Measurements from ENCODE around the gene LMNB1.

Gene LMNB1, protein sequence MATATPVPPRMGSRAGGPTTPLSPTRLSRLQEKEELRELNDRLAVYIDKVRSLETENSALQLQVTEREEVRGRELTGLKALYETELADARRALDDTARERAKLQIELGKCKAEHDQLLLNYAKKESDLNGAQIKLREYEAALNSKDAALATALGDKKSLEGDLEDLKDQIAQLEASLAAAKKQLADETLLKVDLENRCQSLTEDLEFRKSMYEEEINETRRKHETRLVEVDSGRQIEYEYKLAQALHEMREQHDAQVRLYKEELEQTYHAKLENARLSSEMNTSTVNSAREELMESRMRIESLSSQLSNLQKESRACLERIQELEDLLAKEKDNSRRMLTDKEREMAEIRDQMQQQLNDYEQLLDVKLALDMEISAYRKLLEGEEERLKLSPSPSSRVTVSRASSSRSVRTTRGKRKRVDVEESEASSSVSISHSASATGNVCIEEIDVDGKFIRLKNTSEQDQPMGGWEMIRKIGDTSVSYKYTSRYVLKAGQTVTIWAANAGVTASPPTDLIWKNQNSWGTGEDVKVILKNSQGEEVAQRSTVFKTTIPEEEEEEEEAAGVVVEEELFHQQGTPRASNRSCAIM

DNA sequence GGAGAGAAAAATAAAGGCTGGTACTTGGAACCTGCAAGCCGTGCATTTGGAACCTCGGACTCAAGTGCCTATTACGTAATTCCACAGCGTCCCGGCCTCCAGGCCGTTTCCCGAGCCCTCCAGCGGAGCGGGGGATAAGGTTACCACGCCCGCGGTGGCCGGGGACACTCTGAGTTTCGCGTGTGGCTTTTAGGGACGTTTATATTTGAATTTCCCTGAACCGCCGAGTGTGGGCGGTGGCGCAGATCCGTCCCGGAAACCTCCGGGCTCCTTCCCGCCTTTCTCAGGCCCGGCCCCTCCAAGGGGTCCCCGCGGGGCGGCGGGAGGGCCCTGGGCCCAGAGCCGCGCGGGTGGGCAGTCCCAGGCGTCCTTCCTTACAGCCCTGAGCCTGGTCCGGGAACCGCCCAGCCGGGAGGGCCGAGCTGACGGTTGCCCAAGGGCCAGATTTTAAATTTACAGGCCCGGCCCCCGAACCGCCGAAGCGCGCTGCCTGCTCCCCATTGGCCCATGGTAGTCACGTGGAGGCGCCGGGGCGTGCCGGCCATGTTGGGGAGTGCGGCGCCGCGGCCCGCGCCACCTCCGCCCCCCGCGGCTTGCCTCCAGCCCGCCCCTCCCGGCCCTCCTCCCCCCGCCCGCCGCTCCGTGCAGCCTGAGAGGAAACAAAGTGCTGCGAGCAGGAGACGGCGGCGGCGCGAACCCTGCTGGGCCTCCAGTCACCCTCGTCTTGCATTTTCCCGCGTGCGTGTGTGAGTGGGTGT is at the start of gene LMNB1:
LMNB1 (plus strand) TSS at position 638 of the 758 bp plus-strand sequence. CDS start 373 bp downstream, outside the sequence.
- Histone ChIP-seq H3K9me3 (ENCODE audit: control insufficient read depth, insufficient read depth, low read depth, low read length) (no peaks in the 10 kb centered on the region), H3K4me3 (ENCODE audit: low read depth, low read length) (peak within 1 kb of the TSS; percentile 90), H3K27ac (ENCODE audit: extremely low read depth, low read depth, low read length) (peak within 1 kb of the TSS; percentile 100), H3K4me1 (ENCODE audit: control insufficient read depth, insufficient read depth, low read length) (no peaks in the 10 kb centered on the region), H3K36me3 (ENCODE audit: control insufficient read depth in 2 of 2, insufficient read depth in 1 of 2, low read length in 2 of 2) (no peaks in the 10 kb centered on the region; a peak in 1 of 3 replicates)
- ChIA-PET CTCF (interaction anchor here (0.8 to 5.5 kb wide), 6 partner anchors 12 to 119 kb away, joined by 3 to 137 read pairs (median 4); no protein-coding TSS in a partner anchor), POLR2A (interaction anchor here (0.6 to 3.9 kb wide), 12 partner anchors 10 to 182 kb away, joined by 3 to 51 read pairs (median 8); partner anchors contain the start of gene ALDH7A1)
- TF ChIP-seq SETDB1 (IDR thresholded peaks at IDR 0.05; ENCODE audit: insufficient read length, low read length): peak; percentile 29
- no peak for TF ChIP-seq ZNF16 (tag by site-specific recombination; IDR thresholded peaks at IDR 0.05; ENCODE audit: low read depth)
- TF ChIP-seq ZNF423 (tag by site-specific recombination; IDR thresholded peaks at IDR 0.05): peak; percentile 85
- TF ChIP-seq, protein P1, sequence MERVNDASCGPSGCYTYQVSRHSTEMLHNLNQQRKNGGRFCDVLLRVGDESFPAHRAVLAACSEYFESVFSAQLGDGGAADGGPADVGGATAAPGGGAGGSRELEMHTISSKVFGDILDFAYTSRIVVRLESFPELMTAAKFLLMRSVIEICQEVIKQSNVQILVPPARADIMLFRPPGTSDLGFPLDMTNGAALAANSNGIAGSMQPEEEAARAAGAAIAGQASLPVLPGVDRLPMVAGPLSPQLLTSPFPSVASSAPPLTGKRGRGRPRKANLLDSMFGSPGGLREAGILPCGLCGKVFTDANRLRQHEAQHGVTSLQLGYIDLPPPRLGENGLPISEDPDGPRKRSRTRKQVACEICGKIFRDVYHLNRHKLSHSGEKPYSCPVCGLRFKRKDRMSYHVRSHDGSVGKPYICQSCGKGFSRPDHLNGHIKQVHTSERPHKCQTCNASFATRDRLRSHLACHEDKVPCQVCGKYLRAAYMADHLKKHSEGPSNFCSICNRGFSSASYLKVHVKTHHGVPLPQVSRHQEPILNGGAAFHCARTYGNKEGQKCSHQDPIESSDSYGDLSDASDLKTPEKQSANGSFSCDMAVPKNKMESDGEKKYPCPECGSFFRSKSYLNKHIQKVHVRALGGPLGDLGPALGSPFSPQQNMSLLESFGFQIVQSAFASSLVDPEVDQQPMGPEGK (tag by site-specific recombination; IDR thresholded peaks at IDR 0.05): peak; percentile 98
- peak; percentile 94 for TF ChIP-seq ZNF24 (tag by site-specific recombination; IDR thresholded peaks at IDR 0.05)
- TF ChIP-seq KLF7 (tag by site-specific recombination; IDR thresholded peaks at IDR 0.05; ENCODE audit: borderline replicate concordance): peak; percentile 98
- peak; percentile 86; the same call in 1 of the 2 replicates for TF ChIP-seq ZNF184 (tag by site-specific recombination; IDR thresholded peaks at IDR 0.05)
- no peak for TF ChIP-seq ZNF37A (tag by site-specific recombination; IDR thresholded peaks at IDR 0.05)
- 0 out of 2 replicates have a peak, but pooled peaks have one; percentile 25 for TF ChIP-seq ZBTB7A (tag by site-specific recombination; IDR thresholded peaks at IDR 0.05; ENCODE audit: low read depth)
- peak; percentile 94 for TF ChIP-seq ZFP69B (tag by site-specific recombination; IDR thresholded peaks at IDR 0.05)
- TF ChIP-seq, protein P2, sequence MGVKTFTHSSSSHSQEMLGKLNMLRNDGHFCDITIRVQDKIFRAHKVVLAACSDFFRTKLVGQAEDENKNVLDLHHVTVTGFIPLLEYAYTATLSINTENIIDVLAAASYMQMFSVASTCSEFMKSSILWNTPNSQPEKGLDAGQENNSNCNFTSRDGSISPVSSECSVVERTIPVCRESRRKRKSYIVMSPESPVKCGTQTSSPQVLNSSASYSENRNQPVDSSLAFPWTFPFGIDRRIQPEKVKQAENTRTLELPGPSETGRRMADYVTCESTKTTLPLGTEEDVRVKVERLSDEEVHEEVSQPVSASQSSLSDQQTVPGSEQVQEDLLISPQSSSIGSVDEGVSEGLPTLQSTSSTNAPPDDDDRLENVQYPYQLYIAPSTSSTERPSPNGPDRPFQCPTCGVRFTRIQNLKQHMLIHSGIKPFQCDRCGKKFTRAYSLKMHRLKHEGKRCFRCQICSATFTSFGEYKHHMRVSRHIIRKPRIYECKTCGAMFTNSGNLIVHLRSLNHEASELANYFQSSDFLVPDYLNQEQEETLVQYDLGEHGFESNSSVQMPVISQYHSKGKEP (tag by site-specific recombination; IDR thresholded peaks at IDR 0.05): peak; percentile 63
- TF ChIP-seq, protein P3, sequence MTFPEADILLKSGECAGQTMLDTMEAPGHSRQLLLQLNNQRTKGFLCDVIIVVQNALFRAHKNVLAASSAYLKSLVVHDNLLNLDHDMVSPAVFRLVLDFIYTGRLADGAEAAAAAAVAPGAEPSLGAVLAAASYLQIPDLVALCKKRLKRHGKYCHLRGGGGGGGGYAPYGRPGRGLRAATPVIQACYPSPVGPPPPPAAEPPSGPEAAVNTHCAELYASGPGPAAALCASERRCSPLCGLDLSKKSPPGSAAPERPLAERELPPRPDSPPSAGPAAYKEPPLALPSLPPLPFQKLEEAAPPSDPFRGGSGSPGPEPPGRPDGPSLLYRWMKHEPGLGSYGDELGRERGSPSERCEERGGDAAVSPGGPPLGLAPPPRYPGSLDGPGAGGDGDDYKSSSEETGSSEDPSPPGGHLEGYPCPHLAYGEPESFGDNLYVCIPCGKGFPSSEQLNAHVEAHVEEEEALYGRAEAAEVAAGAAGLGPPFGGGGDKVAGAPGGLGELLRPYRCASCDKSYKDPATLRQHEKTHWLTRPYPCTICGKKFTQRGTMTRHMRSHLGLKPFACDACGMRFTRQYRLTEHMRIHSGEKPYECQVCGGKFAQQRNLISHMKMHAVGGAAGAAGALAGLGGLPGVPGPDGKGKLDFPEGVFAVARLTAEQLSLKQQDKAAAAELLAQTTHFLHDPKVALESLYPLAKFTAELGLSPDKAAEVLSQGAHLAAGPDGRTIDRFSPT (tag by site-specific recombination; IDR thresholded peaks at IDR 0.05): peak; percentile 89; the same call in 1 of the 2 replicates
- TF ChIP-seq ZNF610 (tag by site-specific recombination; IDR thresholded peaks at IDR 0.05; ENCODE audit: borderline replicate concordance): peak; percentile 82; the same call in 1 of the 2 replicates
- peak; percentile 65; the same call in 1 of the 2 replicates for TF ChIP-seq TRIM28 (IDR thresholded peaks at IDR 0.05; ENCODE audit: borderline replicate concordance, low read length)
- peak; percentile 12; the same call in 1 of the 2 replicates for TF ChIP-seq OSR2 (tag by site-specific recombination; IDR thresholded peaks at IDR 0.05)
- TF ChIP-seq ZNF843 (tag by site-specific recombination; IDR thresholded peaks at IDR 0.05): peak; percentile 77; the same call in 1 of the 2 replicates
- TF ChIP-seq, protein P4, sequence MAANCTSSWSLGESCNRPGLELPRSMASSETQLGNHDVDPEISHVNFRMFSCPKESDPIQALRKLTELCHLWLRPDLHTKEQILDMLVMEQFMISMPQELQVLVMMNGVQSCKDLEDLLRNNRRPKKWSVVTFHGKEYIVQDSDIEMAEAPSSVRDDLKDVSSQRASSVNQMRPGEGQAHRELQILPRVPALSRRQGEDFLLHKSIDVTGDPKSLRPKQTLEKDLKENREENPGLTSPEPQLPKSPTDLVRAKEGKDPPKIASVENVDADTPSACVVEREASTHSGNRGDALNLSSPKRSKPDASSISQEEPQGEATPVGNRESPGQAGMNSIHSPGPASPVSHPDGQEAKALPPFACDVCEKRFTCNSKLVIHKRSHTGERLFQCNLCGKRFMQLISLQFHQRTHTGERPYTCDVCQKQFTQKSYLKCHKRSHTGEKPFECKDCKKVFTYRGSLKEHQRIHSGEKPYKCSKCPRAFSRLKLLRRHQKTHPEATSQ (tag by site-specific recombination; IDR thresholded peaks at IDR 0.05): peak; percentile 9; the same call in 1 of the 2 replicates
- TF ChIP-seq, protein P5, sequence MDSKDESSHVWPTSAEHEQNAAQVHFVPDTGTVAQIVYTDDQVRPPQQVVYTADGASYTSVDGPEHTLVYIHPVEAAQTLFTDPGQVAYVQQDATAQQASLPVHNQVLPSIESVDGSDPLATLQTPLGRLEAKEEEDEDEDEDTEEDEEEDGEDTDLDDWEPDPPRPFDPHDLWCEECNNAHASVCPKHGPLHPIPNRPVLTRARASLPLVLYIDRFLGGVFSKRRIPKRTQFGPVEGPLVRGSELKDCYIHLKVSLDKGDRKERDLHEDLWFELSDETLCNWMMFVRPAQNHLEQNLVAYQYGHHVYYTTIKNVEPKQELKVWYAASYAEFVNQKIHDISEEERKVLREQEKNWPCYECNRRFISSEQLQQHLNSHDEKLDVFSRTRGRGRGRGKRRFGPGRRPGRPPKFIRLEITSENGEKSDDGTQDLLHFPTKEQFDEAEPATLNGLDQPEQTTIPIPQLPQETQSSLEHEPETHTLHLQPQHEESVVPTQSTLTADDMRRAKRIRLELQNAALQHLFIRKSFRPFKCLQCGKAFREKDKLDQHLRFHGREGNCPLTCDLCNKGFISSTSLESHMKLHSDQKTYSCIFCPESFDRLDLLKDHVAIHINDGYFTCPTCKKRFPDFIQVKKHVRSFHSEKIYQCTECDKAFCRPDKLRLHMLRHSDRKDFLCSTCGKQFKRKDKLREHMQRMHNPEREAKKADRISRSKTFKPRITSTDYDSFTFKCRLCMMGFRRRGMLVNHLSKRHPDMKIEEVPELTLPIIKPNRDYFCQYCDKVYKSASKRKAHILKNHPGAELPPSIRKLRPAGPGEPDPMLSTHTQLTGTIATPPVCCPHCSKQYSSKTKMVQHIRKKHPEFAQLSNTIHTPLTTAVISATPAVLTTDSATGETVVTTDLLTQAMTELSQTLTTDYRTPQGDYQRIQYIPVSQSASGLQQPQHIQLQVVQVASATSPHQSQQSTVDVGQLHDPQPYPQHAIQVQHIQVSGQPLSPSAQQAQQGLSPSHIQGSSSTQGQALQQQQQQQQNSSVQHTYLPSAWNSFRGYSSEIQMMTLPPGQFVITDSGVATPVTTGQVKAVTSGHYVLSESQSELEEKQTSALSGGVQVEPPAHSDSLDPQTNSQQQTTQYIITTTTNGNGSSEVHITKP (tag by site-specific recombination; IDR thresholded peaks at IDR 0.05): peak; percentile 69
- TF ChIP-seq, protein P6, sequence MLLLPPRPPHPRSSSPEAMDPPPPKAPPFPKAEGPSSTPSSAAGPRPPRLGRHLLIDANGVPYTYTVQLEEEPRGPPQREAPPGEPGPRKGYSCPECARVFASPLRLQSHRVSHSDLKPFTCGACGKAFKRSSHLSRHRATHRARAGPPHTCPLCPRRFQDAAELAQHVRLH (tag by site-specific recombination; IDR thresholded peaks at IDR 0.05): peak; percentile 77
- TF ChIP-seq KLF16 (tag by site-specific recombination; IDR thresholded peaks at IDR 0.05): peak; percentile 72
- TF ChIP-seq SP2 (tag by site-specific recombination; IDR thresholded peaks at IDR 0.05): peak; percentile 89
- TF ChIP-seq ZNF777 (tag by site-specific recombination; IDR thresholded peaks at IDR 0.05; ENCODE audit: borderline replicate concordance): no peak
